Medulla oblongata (tissue), 1 donor: ENCODE measurements around the gene RABL3.
A peak's percentile ranks its signal among the peaks of the same experiment; 100 is the strongest.
"Not testable (repeated sequence)": the region's sequence is repeated elsewhere in the genome, so short reads cannot be mapped to it uniquely, and the experiment has no call there.

Experiments used
- DNase-seq: peaks from one replicate; pipeline ENCODE4 v3.0.0-alpha.2; 2015; ENCODE audit errors: extremely low spot score

RABL3 gene

DNA sequence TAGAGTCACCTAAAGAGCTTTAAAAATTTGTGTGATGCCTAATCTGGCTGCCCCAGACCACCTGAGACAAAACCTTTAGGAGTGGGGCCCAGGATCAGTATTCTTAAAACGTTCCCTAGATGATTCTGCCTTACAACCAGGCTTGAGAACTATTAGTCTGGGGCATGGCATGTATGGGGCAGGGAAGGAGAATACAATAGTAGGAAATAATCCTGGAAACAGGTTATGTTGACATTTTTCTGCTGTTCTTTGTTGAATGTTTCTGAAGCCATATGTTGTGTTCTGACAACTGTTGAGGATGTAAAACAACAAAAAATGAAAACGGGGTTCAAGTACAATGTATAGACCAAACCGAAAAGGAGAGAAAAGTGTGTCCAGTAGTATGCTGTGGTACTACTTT lies 3.1 kb upstream of the RABL3 start:
- DNase-seq = no peak

DNA sequence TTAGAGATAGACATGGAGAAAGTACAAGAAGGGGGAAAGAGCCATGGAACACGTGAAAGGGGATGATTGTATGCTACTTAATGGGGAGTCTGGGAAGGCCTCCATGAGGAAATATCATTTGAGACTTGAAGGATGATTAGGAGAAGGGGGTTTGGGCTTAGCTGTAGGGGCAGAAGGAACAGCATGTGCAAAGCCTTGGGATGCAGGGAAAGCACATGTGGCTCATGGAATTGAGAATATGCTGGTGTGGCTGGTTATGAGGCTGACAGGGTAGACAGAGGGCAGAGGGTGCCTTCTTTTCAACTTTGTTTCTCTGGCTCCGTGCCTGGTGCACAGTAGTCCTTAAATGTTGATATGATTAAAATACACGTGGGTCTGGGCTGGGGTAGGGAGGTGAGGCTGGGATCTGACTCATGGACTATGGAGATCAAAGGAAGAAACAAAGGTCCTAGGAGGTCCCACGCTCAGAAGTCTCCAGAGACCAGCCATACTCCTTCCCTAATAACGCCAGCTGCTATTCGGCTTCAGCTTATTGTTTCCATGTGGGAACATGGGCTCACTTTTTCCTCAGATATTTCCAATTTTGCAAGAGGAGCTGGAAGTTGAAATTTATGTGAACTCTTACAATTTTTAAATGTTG lies 1.4 kb upstream of the RABL3 start:
- DNase-seq = no peak

DNA sequence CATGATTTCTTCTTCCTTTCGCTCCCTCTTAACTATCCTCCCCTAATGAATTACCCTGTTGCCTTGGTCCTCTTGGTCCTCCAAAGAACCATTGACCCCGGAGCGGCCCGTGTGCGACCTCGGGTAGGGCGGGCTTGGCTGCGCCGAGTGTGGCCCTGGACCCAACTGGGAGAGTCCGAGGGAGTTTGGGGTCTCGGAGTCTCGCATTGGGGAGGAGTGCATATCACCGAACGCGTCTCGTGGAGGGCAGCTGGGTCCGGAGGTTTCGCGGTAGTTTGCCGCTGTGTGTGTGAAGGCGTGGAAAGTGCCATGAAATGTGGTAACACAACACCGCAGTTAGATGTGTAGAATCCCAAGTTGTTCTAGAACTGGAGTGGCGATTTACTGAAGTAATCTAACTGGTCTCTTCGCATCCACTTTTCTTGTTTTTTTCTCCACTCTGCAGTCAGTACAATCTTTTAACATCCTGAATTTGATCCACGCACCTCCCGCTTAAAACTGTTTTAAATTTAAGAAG lies 591 bp upstream of the RABL3 start:
- DNase-seq = no peak

DNA sequence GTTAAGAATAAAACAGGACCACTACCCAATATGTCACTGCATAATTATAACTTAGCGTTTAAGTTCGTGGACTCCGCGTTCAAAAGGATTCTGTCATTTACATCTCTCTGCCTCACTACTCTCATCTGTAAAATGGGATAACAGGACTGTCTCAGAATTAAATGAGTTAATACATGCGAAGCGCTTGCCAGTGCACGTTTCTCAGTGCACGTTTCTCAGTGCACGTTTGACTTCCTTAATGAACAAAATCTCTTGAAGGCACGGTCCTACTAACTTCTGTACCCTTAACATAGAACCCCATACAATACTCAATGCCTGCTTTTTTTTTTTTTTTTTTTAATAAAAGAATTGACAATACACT lies 499 bp downstream of the RABL3 start:
- no peak for DNase-seq

DNA sequence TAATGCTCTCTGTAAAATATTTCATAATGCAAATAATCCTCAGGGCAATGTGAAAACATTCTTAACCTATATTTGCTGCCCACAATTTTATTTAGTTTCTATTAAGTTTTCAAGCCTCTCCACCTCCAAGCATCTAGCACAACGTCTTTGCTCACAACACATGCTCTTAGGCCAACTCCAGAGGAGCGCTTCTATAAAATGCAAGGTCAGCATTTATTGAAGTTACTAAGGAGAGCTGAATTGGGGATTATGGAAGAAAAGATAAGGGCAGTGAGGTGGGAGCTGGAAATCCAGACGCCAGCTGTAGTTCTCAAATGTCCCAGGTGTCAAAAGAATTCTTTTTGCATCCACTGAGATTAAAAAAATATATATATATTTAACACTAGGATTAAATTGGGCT lies 996 bp downstream of the RABL3 start:
- DNase-seq = no peak

DNA sequence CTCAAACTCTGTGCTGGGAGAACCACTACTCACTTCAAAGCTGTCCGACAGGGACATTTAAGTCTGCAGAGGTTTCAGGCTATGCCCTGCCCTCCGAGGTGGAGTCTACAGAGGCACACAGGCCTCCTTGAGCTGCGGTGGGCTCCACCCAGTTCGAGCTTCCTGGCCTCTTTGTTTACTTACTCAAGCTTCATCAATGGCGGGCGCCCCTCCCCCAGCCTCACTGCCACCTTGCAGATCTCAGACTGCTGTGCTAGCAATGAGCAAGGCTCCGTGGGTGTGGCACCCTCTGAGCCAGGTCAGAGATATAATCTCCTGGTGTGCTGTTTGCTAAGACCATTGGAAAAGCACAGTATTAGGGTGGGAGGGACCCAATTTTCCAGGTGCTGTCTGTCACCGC lies 4.3 kb downstream of the RABL3 start:
- DNase-seq = not testable (repeated sequence)

DNA sequence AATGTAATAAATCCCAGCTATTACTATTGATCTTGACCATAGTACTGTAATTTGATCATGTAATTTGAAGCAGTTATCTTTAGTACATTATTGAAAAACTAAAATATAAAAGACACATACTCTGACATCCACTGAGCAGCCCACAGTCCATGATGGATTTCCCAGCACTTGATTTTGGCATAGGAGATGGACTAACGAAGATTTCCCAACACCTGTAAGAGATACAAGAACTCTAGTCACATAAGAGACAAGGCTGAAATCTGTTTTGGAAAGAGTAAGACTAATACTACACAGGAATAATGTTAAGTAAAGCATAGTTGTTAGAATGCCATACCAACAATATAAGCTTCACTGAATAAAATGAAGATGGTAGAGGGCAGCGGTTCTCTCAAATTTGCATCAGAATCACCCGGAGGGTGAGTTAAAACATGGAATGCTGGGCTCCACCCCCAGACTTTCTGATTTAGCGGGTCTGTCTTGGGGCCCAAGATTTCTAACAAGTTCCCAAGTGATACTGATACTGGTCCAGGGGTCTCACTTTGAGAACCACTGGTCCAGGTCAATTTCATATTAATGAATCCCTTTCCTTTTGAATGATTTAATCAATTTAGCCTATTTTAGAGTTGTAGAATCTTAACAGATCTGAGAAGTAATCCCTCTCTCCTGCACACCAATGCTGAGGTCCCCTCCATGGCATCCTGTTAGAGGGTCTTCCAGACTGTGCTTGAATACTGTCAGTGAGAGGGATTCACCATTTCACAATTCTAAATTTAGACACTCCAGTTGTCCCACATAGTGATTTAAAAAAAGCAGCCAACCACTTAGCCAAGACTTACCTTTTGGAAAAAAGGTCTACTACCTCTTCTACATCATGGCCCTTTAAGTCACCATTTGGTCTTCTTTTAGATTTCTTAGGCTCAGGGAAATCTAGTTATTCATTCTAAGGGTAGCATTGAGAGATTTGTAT lies 11.5 kb downstream of the RABL3 start:
- no peak for DNase-seq

DNA sequence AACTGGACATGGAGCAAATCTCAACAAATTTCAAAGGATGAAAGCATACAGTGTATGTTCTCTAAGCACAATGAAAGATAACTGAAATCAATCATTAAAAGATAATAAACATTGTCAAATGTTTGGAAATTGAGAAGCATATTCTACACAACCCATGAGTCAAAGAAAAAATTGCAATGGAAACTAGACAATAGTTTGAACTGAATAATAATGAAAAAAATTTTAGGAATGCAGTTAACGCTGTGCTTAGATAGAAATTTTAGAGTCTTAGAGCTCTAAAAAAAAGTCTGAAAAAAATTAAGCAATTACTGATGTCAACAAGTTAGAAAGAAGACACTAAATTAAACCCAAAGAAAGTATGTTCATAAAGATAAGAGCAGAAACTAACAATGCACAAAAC lies 15.5 kb downstream of the RABL3 start:
- no peak for DNase-seq

DNA sequence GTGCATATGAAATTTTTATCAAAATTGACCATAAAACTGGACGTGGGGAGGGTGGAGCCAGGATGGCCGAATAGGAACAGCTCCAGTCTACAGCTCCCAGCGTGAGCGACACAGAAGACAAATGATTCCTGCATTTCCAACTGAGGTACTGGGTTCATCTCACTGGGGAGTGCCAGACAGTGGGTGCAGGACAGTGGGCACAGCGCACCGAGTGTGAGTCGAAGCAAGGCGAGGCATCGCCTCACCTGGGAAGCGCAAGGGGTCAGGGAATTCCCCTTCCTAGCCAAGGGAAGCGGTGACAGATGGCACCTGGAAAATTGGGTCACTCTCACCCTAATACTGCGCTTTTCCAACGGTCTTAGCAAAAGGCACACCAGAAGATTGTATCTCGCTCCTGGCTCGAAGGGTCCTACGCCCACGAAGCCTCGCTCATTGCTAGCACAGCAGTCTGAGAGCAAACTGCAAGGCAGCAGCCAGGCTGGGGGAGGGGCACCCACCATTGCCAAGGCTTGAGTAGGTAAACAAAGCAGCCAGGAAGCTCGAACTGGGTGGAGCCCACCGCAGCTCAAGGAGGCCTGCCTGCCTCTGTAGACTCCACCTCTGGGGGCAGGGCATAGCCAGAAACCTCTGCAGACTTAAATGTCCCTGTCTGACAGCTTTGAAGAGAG lies 23.0 kb downstream of the RABL3 start:
- DNase-seq = not testable (repeated sequence)

DNA sequence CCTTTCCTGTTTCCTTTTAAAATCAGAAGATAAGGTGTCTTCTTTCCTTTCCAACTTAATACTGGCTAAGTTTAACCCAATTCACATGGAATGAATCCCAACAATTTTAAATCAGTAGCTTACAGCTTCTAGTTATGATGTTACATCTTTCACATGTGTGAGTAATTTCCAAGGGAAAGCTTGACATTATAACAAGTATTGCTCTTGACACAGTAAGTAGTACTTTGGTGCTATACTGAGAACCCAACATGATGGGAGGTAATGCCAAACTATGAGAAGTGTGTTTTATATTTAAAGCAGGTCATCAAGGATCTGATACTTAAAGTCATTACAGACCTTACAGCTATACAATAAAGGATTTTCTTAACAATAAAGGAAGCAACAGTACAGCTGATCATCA lies 29.1 kb downstream of the RABL3 start:
- no peak for DNase-seq

DNA sequence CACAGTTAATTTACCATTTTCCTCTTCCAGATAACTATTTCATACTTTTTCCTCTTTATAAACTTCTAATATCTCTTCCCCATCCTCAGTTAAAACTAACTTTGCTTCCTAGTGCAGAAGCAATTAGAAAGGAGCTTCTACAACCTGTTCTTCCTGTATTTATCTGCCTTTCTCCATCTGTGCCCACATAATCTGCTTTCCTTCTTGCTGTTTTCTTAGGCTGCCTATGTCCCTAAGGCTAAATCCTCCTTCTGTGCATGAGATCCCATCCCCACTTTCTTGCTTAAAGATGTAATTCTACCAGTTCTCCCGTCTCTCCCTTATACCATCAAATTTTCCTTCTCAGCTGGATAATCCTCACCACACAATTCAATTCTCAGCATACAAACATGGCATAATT lies 31.9 kb downstream of the RABL3 start:
- no peak for DNase-seq

DNA sequence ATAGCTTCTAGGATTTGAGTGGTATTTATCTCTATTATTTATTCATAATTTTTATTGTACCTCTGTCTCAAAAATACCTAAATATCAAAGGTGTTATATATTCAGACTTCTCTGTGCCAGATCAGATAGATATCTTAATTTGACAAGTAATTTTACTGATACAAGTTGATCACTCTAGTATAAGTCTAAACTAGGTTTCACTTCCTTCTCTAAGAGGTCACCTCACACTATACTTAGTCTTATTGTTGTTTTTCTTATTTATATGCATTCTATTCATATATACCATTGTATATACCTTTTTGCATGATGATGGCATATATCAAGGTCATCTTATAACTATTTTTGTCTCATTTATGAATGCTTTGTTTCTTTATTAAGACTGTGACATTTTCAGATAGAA lies 33.9 kb downstream of the RABL3 start:
- no peak for DNase-seq

DNA sequence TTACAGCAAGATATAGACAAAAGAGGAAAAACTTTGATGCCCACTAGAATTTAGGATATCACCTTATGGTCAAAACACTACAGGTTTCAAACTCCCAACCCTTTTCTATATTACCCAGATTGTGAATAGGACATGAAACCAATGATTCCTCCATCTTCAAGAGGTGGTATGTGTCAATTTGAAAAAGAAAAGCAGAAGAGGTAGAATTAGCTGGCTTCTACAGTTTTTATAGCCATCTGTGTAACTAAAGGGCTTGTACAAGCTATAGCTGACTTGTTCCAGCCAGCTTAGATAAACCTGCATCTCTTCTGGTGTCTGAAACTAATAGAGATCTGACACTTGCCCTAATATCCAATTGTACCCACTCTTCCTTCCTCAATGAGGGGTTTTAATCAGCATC lies 35.4 kb downstream of the RABL3 start:
- no peak for DNase-seq

DNA sequence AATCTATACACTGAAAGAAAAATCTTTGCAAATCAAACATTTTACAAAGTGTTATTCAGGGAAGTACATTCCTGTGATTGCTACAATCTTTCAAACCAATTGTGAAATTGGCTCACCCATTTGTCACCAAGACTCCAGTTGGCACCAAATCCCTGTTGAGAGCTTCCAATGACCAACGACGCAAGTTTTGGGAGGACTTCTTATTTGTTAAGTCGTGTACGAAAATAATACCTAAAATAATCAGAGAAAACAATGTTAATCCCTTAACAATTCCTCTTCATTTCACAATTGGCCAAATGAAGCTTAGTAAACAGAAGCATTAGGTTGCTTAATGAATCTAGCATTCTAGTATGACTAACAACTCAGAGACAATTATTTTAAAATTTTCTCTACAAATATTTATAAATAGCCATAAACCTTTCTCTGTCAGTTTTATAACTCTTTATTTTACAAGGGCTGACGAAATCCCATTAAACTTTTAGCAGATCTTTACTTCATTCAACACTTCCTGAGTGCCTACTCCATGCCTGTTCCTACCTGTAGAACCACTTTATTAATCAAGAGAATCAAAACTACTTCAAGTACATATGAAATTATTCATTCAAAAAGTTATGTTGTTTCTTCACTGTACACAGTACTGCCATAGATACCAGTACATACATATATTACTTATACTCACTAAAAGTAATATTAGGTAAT lies 36.3 kb downstream of the RABL3 start:
- DNase-seq = no peak

DNA sequence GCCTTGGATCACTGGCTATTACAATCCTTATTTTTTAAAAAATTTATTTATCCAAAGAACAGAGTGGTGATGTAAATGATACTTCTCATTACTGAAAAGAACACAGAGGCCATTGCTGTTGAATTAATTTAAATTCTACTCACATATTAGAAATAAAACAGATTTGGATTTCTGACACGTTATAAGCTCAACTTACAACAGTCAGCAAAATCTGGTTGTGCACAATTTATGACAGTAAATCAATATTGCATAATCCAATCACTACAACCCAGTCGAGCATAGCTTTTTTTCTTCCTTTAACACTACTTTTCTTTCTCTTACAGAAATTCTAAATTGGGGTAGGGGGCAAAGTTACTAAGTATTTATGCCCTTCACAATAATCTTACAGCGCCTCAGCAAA lies 43.0 kb downstream of the RABL3 start:
- DNase-seq = no peak

DNA sequence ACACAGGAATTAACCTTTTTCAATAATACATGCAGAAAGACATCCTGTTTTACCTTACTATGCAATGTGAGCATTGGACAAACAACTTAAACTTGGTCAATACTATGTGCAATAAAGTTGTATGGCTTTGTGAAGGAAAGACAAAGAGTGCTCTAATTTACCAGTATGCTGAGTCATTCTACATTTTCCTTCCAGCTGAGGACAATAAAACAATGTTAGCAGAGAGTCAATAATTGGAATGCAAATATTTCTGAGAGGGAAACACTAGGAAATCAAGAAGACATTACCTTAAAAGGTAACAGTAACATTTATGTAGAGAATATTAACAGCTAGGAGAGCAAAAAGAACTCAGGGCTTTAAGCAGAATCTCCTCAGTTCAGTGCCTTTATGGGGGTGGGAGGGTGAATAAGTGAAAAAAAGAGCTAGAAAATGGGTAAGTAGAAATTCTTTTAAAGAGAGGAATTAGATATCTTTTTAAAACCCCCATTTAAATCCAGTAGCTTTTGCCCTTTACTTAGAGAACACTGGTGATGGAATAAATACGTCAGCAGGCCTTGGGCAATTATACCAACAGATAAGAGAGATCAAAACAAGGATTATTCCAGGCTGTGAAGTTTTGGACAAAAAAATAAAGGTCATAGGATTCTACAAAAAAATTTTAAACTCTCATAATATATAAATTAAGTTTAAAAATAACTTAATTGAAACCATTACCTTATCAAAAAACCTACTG lies 48.7 kb downstream of the RABL3 start:
- DNase-seq = peak; percentile 52

DNA sequence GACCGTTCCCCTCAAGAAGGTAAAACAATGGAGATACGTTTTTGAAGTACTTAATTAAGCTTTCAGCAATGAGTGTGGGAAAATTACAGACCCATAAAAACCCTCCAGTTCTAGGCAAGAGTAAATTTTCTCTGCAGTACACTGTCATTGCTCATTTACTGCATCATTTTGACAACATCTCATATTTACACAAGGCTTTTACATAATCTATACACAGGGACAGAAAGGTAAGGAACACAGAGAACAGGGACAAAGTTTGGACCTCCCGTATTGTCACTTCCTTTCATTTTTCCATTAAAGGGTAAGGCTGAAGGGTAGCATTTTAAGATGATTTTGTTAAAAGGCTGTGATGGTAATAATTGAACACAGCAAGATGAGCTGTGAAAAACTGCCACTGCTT lies 52.9 kb downstream of the RABL3 start:
- DNase-seq = no peak

DNA sequence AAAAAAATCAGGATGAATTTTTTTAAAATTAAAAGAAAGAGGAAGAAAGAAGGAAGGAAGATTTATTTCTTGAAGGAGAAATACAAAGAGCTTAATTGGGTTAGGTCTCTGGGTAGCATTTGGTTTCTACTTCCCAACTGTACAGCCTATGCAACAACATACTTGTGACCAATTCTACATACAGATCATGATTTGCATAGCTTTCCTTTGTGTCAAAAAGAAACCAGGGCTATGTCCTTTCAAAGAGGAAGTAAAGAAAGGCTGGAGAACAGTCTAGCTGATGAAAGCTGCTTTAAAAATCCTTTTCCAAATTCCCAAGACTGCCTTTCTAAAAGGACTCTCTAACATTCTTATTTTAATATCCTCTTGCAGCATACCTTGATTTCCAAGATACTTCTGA lies 54.2 kb downstream of the RABL3 start:
- DNase-seq = peak; percentile 77

DNA sequence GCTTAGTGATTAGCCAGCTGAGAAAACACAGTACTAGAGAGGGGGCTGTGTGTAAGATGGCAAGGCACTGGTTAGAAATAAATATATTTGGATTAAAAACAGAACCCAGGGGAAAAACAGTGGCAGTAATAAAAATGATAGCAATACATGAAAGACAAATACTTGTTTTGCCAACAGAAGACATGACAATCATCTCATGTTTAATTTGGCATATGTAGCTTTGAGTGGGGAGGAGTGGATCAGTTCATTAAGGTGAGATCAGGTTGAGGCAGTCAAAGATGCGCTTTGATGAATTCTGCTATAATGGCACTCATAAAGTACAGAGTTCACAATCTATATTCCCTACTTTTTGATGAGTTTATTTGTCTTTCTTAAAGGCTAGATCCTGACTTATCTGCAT lies 56.9 kb downstream of the RABL3 start:
- DNase-seq = no peak

DNA sequence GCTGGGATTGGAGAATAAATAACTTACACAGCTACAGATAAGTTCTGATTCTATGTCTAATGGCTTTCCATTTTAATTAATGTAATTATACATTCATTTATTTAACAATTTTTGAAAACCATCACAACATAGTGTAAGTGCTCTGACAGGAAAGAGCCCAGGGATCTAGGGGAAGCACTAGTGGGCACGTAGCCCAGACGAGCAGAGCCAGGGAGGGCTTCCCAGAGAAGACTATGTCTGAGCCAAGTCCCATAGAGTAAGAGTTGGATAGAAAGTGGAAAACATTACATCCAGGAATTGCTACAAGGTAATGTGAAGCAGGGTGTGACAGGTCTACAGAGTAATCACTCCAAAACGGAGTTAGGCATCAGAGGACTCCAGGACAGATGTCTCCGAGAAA lies 57.4 kb downstream of the RABL3 start:
- DNase-seq = no peak

DNA sequence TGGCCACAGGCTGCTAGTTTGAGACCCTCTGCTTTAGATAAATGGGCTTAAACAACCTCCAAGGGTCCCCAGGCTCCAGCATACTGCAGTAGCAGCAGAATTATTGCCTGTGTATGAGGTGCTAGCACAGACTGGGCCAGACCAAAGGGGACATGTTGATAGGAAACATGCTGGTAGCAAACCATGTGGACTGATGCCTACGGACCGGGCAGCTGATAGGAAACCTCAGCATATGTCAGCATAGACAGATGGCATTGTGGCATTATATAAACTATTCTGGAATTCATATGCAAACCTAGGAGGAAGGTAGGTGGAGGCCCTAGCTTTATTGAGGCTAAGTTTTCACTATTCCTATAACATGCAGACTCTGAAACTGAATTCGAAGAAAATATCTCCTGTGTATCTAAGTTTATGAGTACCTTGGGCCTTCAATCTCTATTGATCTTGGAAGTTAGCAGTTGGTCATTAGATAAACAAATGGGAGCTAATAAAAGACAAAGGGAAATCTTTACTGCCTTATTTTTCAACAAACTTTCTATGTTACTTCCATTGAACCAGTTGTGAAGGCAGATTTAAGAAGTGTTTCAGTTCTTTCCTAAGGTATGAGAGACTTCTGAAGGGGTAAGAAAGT lies 58.5 kb downstream of the RABL3 start:
- DNase-seq = no peak
